Effector CD8-positive, alpha-beta T cell (primary cell): ENCODE data around the gene POLR3A.
"Not testable (repeated sequence)": the region's sequence is repeated elsewhere in the genome, so short reads cannot be mapped to it uniquely, and the experiment has no call there.

ENCODE experiments used
- DNase-seq: peaks from one replicate; lab custom pipeline; 2025; lab: John Stamatoyannopoulos, UW
- total RNA-seq, 4 experiments: gene quantifications; one replicate each; lab custom pipeline; 2026; lab: John Stamatoyannopoulos, UW

POLR3A gene
- 61.4 to 71.0 (median 65.3) reads per million in 4 experiments for total RNA-seq

GRCh38 chr10:78029269-78030226 lies at the start of gene POLR3A:
Gene POLR3A (minus strand): TSS chr10:78029515. CDS start chr10:78029407, 108 bp downstream.
- peak; percentile 87 for DNase-seq

- DNase-seq = no peak
Measured at GRCh38 chr10:78078539-78079330, 49.4 kb upstream of the POLR3A start.

GRCh38 chr10:78075806-78076205 lies 46.5 kb upstream of the POLR3A start:
- not testable (repeated sequence) for DNase-seq

DNA sequence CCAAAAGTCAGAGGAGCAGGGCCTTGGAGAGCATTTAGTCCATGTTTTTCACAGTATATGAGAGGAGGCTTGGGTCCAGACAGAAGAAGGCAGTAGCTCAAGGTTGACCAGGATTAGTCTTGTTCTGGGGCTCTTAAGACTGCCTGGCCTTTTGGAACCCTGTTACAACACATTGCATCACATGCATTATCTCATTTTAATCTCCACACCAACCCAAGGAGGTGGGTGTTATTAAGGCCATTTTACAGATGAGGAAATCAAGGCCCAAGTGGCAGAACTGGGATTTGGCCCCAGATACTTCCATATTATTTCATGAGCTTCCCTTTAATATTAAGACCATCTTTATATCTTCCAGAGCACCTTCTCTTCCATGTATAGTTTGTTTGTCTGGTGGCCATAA lies 43.2 kb upstream of the POLR3A start:
- no peak for DNase-seq

- DNase-seq = no peak
Measured at GRCh38 chr10:78071857-78072179, 42.5 kb upstream of the POLR3A start.

DNA sequence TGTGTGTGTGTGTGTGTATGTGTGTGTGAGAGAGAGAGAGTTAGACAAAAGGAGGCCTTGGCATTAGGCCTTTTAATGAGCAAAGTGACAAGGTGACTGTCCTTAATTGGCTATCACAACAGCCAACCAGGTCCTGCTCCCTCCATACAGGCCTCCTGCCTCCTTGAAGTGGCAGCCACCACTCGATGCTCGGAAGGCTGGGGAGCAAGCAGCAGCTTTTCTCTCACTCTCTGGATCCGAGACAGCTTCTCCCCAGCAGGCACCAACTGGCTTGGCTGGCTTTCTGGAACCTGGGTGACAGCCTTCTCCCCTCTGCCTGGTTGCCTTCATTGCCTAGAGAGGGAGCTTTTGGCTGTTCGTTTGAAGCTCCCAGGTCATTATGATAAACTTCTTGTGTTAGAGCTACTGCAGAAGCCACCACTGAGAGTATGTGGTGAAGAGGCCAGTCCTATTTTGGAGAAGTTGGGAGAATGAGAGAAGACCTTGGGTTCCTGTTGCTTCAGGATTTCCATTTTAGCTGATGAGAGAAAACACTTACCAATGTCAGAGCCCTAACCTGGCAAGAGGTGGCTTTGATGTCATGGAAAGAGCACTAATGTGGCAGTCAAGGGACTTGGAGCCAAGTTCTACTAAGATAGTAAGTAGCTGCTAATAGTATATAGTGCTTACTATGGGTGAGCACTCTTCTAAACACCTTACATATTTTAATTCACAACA lies 42.0 kb upstream of the POLR3A start:
- no peak for DNase-seq

DNA sequence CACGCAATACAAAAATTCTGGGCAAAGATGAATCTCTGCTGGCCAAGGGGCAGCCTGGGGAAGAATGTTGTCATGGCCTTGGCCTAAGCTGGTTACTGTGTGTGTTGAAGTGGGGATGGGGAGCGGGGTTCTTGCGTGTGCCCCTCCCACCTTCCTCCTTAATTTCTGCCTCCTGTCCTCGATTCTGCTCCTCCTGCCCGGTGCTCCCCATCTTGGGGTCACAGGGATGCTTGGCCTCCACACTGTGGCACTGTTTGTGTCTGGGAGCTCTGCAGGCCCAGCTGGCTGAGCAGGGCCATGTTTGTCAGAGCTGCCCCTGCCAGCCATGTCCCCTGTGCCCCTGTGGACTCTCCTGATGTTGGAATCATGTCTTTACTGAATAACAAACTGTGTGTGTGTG lies 41.4 kb upstream of the POLR3A start:
- DNase-seq = no peak

DNA sequence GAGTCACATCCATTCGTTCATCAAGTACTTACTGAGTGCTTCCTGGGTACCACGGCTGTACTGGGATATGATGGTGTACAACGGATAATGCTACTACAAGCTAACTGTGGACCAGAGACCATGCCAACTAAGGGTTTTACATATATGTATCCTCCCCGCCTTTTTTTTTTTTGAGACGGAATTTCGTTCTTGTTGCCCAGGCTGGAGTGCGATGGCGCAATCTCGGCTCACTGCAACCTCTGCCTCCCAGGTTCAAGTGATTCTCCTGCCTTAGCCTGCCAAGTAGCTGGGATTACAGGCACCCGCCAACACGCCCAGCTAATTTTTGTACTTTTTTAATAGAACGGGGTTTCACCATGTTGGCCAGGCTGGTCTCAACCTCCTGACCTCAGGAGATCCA lies 40.7 kb upstream of the POLR3A start:
- DNase-seq = not testable (repeated sequence)

DNA sequence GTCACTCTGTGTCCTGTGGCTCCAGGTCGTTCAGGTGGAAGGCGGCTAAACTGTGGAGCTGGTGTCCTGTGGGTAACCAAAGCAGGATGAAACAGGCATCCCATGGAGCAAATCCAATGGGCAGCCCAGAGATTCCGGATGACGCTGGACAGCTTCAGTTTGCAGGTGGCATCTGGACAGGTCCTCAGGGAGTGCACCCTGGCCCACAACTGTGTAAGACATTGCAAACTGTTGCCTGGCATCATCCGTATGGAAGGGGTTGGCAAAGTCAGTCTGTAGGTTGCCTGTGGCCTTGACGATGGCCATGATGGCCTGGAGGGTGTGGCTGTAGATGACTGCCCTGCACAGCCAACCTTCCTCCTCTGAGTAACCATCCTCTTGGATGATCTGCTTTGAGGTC lies 39.8 kb upstream of the POLR3A start:
- DNase-seq = no peak

GRCh38 chr10:78066728-78067430 lies 37.6 kb upstream of the POLR3A start:
- no peak for DNase-seq

DNA sequence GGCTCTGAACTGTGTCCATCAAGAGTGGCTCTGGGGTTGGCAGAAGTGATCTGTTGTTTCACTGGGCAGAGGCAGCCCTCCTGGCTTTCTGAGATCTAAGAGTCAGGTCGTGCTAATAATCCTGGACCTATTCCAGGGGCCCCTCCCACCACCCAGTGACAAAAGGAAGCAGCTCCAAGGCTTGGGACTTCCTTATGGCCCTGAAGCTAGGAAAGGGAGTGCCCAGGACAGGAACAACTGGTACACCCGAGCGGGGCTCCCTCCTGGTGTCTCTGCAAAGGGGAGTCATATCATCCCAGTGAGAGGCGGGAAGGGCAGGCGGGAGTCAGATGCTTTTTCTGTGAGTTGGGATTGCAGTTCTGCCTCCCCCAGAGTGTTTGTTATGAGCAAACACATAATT lies 36.7 kb upstream of the POLR3A start:
- no peak for DNase-seq

DNA sequence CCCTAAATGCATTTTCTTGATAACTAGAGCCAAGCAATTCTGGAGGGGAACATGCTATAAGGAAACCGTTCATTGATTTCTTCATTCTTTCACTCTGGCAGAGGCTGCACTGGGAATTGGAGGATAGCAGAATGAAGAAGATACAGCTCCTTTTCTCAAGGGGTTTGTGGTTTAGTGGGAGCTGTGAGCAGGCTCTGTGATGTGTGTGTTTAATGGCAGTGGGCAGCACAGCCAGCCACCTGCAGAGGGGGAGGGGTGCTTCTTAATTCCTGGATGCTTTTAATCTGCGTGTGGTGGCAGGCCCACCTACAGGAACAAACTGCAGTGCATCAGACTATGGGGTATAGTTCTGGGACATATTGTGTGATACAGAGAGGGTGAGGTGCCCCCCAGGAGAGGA lies 36.3 kb upstream of the POLR3A start:
- DNase-seq = no peak

GRCh38 chr10:78064919-78065318 lies 35.6 kb upstream of the POLR3A start:
- DNase-seq = not testable (repeated sequence)

GRCh38 chr10:78063236-78063635 lies 33.9 kb upstream of the POLR3A start:
- no peak for DNase-seq

DNA sequence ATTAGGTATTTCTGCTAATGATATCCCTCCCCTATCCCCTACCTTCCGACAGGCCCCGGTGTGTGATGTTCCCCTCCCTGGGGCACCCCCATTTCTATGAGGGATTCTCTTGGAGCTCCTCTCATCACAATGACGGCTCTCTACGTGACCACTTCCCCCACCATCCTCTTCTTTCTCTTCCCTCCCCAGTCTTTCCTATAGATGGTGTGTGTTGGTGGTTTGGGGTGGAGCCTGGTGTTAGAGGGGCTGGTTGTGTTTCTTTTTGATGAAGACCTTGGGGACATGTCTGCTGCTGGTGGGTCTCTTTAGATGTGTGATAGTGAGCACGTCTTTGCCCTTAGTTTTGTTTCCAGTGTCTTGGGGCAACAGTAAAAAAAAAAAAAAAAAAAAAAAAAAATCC lies 33.0 kb upstream of the POLR3A start:
- no peak for DNase-seq

GRCh38 chr10:78059906-78060702 lies 30.8 kb upstream of the POLR3A start:
- DNase-seq = no peak

DNA sequence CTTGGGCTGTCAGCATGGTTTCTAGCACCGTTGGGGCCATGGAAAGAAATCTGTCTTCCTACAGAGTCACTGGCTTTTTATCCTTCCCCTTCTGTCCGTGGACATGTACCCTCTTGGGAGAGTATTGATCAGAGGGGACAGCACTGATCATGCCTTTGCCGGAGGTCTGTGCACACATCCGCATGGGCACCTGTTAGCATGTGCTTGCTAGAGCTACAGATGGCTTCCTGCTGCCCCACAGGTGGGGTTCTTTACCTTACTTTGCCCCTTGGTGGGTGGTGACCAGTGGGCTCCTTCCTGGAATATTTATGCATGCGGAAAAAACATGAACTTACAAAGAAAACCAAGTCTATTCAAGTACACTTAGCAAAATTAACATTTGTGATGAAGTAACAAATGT lies 29.2 kb upstream of the POLR3A start:
- DNase-seq = no peak

- no peak for DNase-seq
Measured at GRCh38 chr10:78053211-78053868, 24.0 kb upstream of the POLR3A start.

DNA sequence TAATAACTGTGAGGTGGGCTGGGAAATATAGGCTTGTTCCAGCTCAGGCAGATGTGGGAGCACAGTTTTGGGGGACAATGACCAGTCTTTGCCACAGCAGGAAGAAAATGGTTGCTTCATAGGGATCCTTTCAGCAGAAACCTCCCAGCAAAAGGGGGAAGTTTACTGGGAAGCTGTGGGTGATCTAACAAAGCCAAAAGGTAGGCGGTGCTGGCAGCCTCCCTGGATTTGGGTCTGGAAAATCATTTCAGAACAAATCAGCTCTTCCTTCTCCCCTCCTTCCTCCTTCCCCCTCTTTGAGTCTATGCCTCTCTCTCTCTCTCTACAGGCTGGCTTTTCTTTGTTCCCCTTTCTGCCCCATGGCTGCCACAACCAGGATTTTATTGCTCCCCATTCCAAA lies 20.5 kb upstream of the POLR3A start:
- DNase-seq = no peak

GRCh38 chr10:78047314-78047891 lies 18.1 kb upstream of the POLR3A start:
- DNase-seq = peak; percentile 75
